WI38 (cell line): Measurements from ENCODE around the gene LEMD3.

ENCODE experiments used
- H3K4me3 ChIP-seq: 2 replicates; pipeline ENCODE4 v1.5.1; 2011; ENCODE audit warnings: low read depth, mild to moderate bottlenecking, control low read depth, low read length
- CTCF ChIP-seq: IDR thresholded peaks from 2 replicates; pipeline ENCODE4 v1.5.1; 2012; ENCODE audit warnings: low read depth, mild to moderate bottlenecking, control low read depth, low read length

LEMD3 gene

GRCh38 chr12:65195387-65196055 lies 26.1 kb downstream of the LEMD3 start:
- H3K4me3 ChIP-seq = no peak overlapping the region
- TF ChIP-seq CTCF = no peak

GRCh38 chr12:65196762-65197567 lies 27.6 kb downstream of the LEMD3 start:
- H3K4me3 ChIP-seq = no peak overlapping the region
- TF ChIP-seq CTCF = no peak

- no peak for TF ChIP-seq CTCF
- H3K4me3 ChIP-seq = no peak overlapping the region
Observed at GRCh38 chr12:65199604-65200003, 30.2 kb downstream of the LEMD3 start.

DNA sequence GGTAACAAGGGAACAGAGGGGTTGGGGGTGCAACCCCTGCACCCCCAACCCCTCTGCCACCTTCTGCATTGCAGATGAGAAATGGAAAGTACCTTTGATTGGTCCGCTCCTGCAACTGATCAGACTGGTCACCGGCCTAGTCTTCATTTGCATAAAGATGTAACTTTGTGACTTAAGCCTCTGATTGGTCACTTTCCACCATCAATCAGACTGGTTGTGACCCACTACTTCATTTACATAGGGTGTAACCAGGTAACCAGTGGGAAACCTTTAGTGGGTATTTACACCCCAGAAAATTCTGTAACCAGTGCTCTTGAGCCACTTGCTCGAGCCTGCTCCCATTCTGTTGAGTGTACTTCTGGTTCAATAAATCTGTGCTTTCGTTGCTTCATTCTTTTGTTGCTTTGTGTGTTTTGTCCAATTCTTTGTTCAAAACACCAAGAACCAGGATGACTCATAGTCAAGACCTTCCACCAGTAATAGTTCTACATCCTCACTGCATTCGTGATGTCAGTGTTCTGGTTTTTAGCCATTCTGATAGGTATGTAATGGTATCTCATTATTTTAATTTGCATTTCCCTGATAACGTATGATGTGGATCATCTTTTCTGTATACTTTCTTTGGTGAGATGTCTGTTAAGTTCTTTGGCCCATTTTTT lies 30.8 kb downstream of the LEMD3 start:
- TF ChIP-seq CTCF = no peak

GRCh38 chr12:65203376-65203775 lies 34.0 kb downstream of the LEMD3 start:
- no peak for TF ChIP-seq CTCF
- no peak overlapping the region for H3K4me3 ChIP-seq

More for the DNA sequence above, 30.8 kb downstream of the LEMD3 start:
- H3K4me3 ChIP-seq = no peak overlapping the region

GRCh38 chr12:65204886-65205525 lies 35.6 kb downstream of the LEMD3 start:
- no peak for TF ChIP-seq CTCF
- no peak overlapping the region for H3K4me3 ChIP-seq
